A549 treated with Hydrocortisone at 1 μM for 4 hours (cell line): ENCODE results near the gene PPP3R2. TPM values are rescaled to one million over a fixed set of nuclear protein-coding genes. Genes with fewer than 3 reads are reported as not detected.

Experiments
- total RNA-seq: library from RNA; stranded (reverse); fragments of 200-300 nt; extraction: Qiagen RNA extraction; gene quantifications from 5 replicates; pipeline ENCODE4 v1.2.3, GENCODE V29; 2022

Gene PPP3R2
- total RNA-seq, result not detected in 5 replicates

GRCh38 chr9:101594796-101595195 is at the start of gene PPP3R2:
TSS of gene PPP3R2 (minus strand) at chr9:101594969. CDS start at chr9:101594921, 48 bp downstream.

Other genes starting within 250 kb of the PPP3R2 start
- 0.24 to 0.49 TPM (median 0.34 TPM) in 5 replicates for gene BAAT, start 210.0 kb downstream of the PPP3R2 start, total RNA-seq
- 12.6 to 17.6 TPM (median 13.9 TPM) in 5 replicates for gene MRPL50, start 196.4 kb downstream of the PPP3R2 start, total RNA-seq
- 6.8 to 10.5 TPM (median 7.6 TPM) in 5 replicates for gene ZNF189, start 196.1 kb downstream of the PPP3R2 start, total RNA-seq
- not detected in 5 replicates for gene ALDOB, start 159.2 kb downstream of the PPP3R2 start, total RNA-seq
- gene RNF20, start 61.1 kb downstream of the PPP3R2 start, total RNA-seq, result 19.2 to 29.2 TPM (median 20.2 TPM) in 5 replicates
- gene GRIN3A, start 143.7 kb upstream of the PPP3R2 start, total RNA-seq, result not detected in 5 replicates